Astrocyte of the spinal cord (primary cell): ENCODE data around the gene DISC1.
"Not testable (repeated sequence)": the region's sequence is repeated elsewhere in the genome, so short reads cannot be mapped to it uniquely, and the experiment has no call there.

ENCODE experiments used
- DNase-seq: peaks from one replicate; pipeline ENCODE4 v3.0.0; 2011; ENCODE audit warnings: low read depth, low spot score
- H3K4me3 ChIP-seq: 2 replicates; pipeline ENCODE4 v1.5.1; 2011; ENCODE audit warnings: low read depth, mild to moderate bottlenecking, low read length, moderate library complexity
- CTCF ChIP-seq: IDR thresholded peaks from 2 replicates; pipeline ENCODE4 v1.5.1; 2012; ENCODE audit warnings: low read depth, mild to moderate bottlenecking, low read length, inconsistent platforms
- in situ Hi-C: cut with HindIII; loops from 2 replicates; pipeline ENCODE4 v1.10.0; 2017; ENCODE audit warnings: low sequenced_read_pairs

The DISC1 gene

GRCh38 chr1:231632119-231632518 lies 5.5 kb downstream of the DISC1 start:
- H3K4me3 ChIP-seq = no peak overlapping the region
- in situ Hi-C loops = no loop called here
- DNase-seq = no peak
- no peak for TF ChIP-seq CTCF

GRCh38 chr1:231634323-231635013 lies 7.9 kb downstream of the DISC1 start:
- no peak overlapping the region for H3K4me3 ChIP-seq
- in situ Hi-C loops = no loop called here
- DNase-seq = no peak
- TF ChIP-seq CTCF = no peak

- no peak for TF ChIP-seq CTCF
- H3K4me3 ChIP-seq = no peak overlapping the region
- in situ Hi-C loops = no loop called here
- peak; percentile 65 for DNase-seq
Observed at GRCh38 chr1:231636157-231636556, 9.6 kb downstream of the DISC1 start.

GRCh38 chr1:231636922-231637321 lies 10.3 kb downstream of the DISC1 start:
- H3K4me3 ChIP-seq, DNase-seq, in situ Hi-C loops: not testable (repeated sequence)

GRCh38 chr1:231638647-231639046 lies 12.1 kb downstream of the DISC1 start:
- in situ Hi-C loops = no loop called here
- TF ChIP-seq CTCF = no peak
- no peak overlapping the region for H3K4me3 ChIP-seq
- DNase-seq = no peak

- no peak for DNase-seq
- H3K4me3 ChIP-seq = no peak overlapping the region
- in situ Hi-C loops = no loop called here
- TF ChIP-seq CTCF = no peak
Observed at GRCh38 chr1:231639819-231640218, 13.2 kb downstream of the DISC1 start.

- H3K4me3 ChIP-seq, in situ Hi-C loops, DNase-seq: not testable (repeated sequence)
Observed at GRCh38 chr1:231641444-231641843, 14.9 kb downstream of the DISC1 start.

GRCh38 chr1:231642061-231642460 lies 15.5 kb downstream of the DISC1 start:
- in situ Hi-C loops, DNase-seq: not testable (repeated sequence)

More at GRCh38 chr1:231642061-231642460, 15.5 kb downstream of the DISC1 start:
- not testable (repeated sequence) for H3K4me3 ChIP-seq
